Midbrain (tissue), 1 donor: ENCODE results near the gene HCRTR1.

Experiments
- DNase-seq: peaks from one replicate; lab custom pipeline; 2025; lab: John Stamatoyannopoulos, UW

Gene HCRTR1

GRCh38 chr1:31667065-31667785 lies 49.7 kb downstream of the HCRTR1 start:
- DNase-seq, result no peak

GRCh38 chr1:31668303-31668883 lies 50.9 kb downstream of the HCRTR1 start:
- DNase-seq, result no peak

GRCh38 chr1:31669433-31669785 lies 51.9 kb downstream of the HCRTR1 start:
- no peak for DNase-seq

- peak; percentile 70 for DNase-seq
Measured at GRCh38 chr1:31669786-31670592, 52.5 kb downstream of the HCRTR1 start.

GRCh38 chr1:31670593-31670964 lies 53.1 kb downstream of the HCRTR1 start:
- DNase-seq, result no peak

GRCh38 chr1:31671147-31671546 lies 53.7 kb downstream of the HCRTR1 start:
- DNase-seq, result no peak

- DNase-seq, result no peak
Measured at GRCh38 chr1:31671561-31672201, 54.2 kb downstream of the HCRTR1 start.

- DNase-seq, result no peak
Measured at GRCh38 chr1:31672986-31673385, 55.5 kb downstream of the HCRTR1 start.

GRCh38 chr1:31673433-31673832 lies 55.9 kb downstream of the HCRTR1 start:
- no peak for DNase-seq

- no peak for DNase-seq
Measured at GRCh38 chr1:31674626-31675025, 57.1 kb downstream of the HCRTR1 start.

GRCh38 chr1:31675161-31675560 lies 57.7 kb downstream of the HCRTR1 start:
- no peak for DNase-seq

GRCh38 chr1:31675756-31676155 lies 58.3 kb downstream of the HCRTR1 start:
- no peak for DNase-seq
